CD8-positive, alpha-beta memory T cell (primary cell): ENCODE results near the gene TUBGCP3. TPM values are rescaled to one million over a fixed set of nuclear protein-coding genes. Genes with fewer than 3 reads are reported as not detected.

Experiments used
- CTCF ChIA-PET: fragments of 350-600 bp; sonication (Branson Sonifier 250); formaldehyde crosslinking; loops from one replicate; lab custom pipeline; 2021; ENCODE audit warnings: antibody characterized with exemption; lab: Charles Lee
- POLR2A ChIA-PET: fragments of 350-600 bp; sonication (Branson Sonifier 250); formaldehyde crosslinking; loops from one replicate; lab custom pipeline; 2021; ENCODE audit warnings: antibody characterized with exemption; lab: Charles Lee
- DNase-seq, 5 donors: peaks; one replicate each; pipeline versions ENCODE4 v3.0.0 to v3.0.0-alpha.2; 2020 to 2022; ENCODE audit warnings: mixed read lengths in 1 of 5
- H3K27ac ChIP-seq: one replicate; pipeline ENCODE4 v1.7.0; 2013; ENCODE audit warnings: low read depth, mild to moderate bottlenecking, low read length, moderate library complexity
- H3K27me3 ChIP-seq: 2 replicates; pipeline ENCODE4 v1.7.0; 2013; ENCODE audit warnings: low read length, mild to moderate bottlenecking; ENCODE audit not compliant: insufficient read depth, poor library complexity, severe bottlenecking
- H3K36me3 ChIP-seq: 2 replicates; pipeline ENCODE4 v1.7.0; 2013; ENCODE audit warnings: mild to moderate bottlenecking, low read length, moderate library complexity; ENCODE audit not compliant: insufficient read depth
- H3K4me1 ChIP-seq: 2 replicates; pipeline ENCODE4 v1.7.0; 2013; ENCODE audit warnings: mild to moderate bottlenecking, low read length, moderate library complexity; ENCODE audit not compliant: insufficient read depth
- H3K4me3 ChIP-seq: 2 replicates; pipeline ENCODE4 v1.7.0; 2013; ENCODE audit warnings: mild to moderate bottlenecking, low read length
- H3K9me3 ChIP-seq: 2 replicates; pipeline ENCODE4 v1.7.0; 2013; ENCODE audit warnings: mild to moderate bottlenecking, low read length
- H3K27ac Mint-ChIP-seq, 8 donors: one replicate each; pipeline ENCODE4 v1.8.0; 2020 to 2021; ENCODE audit warnings: mixed read lengths in 8 of 8, mild to moderate bottlenecking in 6 of 8, inconsistent platforms in 3 of 8, moderate library complexity in 3 of 8
- H3K27me3 Mint-ChIP-seq, 2 donors: one replicate each; pipeline ENCODE4 v1.8.0; 2020 to 2021; ENCODE audit warnings: mixed read lengths in 2 of 2, mild to moderate bottlenecking in 1 of 2, moderate library complexity in 1 of 2
- H3K36me3 Mint-ChIP-seq, 3 donors: one replicate each; pipeline ENCODE4 v1.8.0; 2020 to 2021; ENCODE audit warnings: mixed read lengths in 3 of 3, inconsistent platforms in 1 of 3, mild to moderate bottlenecking in 1 of 3
- H3K4me1 Mint-ChIP-seq, 3 donors: one replicate each; pipeline ENCODE4 v1.8.0; 2020 to 2021; ENCODE audit warnings: mixed read lengths in 3 of 3, inconsistent platforms in 1 of 3, mild to moderate bottlenecking in 1 of 3
- H3K4me3 Mint-ChIP-seq, 7 donors: one replicate each; pipeline ENCODE4 v1.8.0; 2020 to 2021; ENCODE audit warnings: mixed read lengths in 7 of 7, mild to moderate bottlenecking in 6 of 7, moderate library complexity in 4 of 7, inconsistent platforms in 2 of 7
- H3K9me3 Mint-ChIP-seq, 5 donors: one replicate each; pipeline ENCODE4 v1.8.0; 2020 to 2022; ENCODE audit warnings: mixed read lengths in 5 of 5, mild to moderate bottlenecking in 3 of 5, moderate library complexity in 2 of 5, inconsistent platforms in 1 of 5
- polyA plus RNA-seq: library from polyadenylated mRNA; unstranded; fragments of 300-500 nt; fragmentation: Illumina TruSeq; gene quantifications from one replicate; pipeline ENCODE4 v1.2.3, GENCODE V29; 2021
- total RNA-seq, 2 experiments: library from RNA; stranded (reverse); gene quantifications; one replicate each; pipeline ENCODE4 v1.2.3, GENCODE V29; 2021

TUBGCP3 gene
- total and polyA plus RNA-seq, 3 experiments from 2014 or later = 16.8 to 47.0 (median 45.8) TPM

DNA sequence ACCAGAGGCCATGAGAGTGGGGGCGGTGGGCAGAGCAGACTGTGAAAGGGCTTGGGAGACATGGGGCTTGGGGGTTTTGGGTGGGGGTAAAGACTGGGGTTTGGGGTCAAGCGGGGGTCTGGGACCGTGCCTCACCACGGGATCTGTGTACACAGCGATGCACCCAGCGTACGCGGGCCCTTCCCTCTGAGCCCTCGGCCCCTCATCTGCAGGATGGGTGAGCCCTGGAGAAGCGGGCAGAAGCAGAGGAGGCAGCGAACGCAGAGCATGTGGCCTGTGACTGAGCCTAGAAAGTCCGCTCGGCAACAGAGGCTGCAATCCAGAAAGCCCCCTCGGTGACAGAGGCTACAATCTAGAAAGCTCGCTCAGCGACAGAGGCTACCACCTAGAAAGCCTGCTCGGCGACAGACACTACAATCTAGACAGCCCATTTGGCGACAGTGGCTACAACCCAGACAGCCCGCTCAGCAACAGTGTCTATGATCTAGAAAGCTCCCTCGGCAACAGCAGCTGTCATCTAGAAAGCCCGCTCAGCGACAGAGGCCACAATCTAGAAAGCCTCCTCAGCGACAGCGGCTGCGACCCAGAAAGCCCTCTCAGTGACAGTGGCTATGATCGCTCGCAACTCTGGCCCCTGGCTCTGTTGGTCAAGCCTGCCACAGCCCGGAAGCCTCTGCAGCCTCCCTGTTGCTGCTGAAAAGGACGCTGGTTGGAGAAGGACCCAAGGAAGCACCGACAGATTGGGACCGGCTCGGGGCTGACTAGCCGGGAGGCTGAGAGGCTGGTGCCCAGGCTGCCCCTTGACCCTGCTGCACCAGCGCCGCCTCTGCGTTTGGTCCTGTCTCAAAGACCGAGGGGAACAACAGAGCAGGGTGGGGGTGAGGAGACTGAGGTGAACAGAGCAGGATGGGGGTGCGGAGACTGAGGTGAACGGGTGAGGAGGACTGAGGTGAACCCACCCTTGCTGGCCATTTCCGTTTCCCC, 143.2 kb downstream of the TUBGCP3 start:
- Histone ChIP-seq H3K27ac (no peak overlapping the region), H3K4me3 (no peak overlapping the region), H3K27me3 (no peaks in the 10 kb centered on the region), H3K36me3 (no peaks in the 10 kb centered on the region), H3K9me3 (no peaks in the 10 kb centered on the region), H3K4me1 (no peaks in the 10 kb centered on the region)
- no peak overlapping the region for H3K4me3 Mint-ChIP-seq
- DNase-seq = no peak
- peaks cover 1 to 4% (median 3%) of the 10 kb centered on the region in 3 donors for H3K4me1 Mint-ChIP-seq
- CTCF ChIA-PET = no interaction called here
- peaks cover 0 to 4% (median 0%) of the 10 kb centered on the region in 5 donors for H3K9me3 Mint-ChIP-seq
- POLR2A ChIA-PET = no interaction called here
- no peak overlapping the region for H3K27ac Mint-ChIP-seq
- peaks cover 3 to 41% of the 10 kb centered on the region in 2 donors for H3K27me3 Mint-ChIP-seq
- peaks cover 0 to 3% (median 0%) of the 10 kb centered on the region in 3 donors for H3K36me3 Mint-ChIP-seq

DNA sequence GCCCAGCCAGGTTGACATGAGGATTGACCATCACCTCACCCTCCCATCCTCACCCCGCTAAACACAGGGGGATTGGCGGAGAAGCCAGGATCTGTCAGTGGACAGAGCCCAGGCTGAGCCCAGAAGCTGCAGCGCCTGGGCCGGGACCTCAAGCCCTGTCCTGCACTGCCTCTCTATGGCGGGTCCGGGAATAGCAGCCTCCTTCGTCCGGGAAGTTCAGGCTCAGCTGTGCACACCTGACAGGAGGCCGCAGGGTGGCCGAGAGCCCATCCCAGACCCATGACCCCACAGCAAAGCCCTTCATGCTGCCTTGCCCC, 144.0 kb downstream of the TUBGCP3 start:
- H3K27ac Mint-ChIP-seq = no peak overlapping the region
- POLR2A ChIA-PET = no interaction called here

DNA sequence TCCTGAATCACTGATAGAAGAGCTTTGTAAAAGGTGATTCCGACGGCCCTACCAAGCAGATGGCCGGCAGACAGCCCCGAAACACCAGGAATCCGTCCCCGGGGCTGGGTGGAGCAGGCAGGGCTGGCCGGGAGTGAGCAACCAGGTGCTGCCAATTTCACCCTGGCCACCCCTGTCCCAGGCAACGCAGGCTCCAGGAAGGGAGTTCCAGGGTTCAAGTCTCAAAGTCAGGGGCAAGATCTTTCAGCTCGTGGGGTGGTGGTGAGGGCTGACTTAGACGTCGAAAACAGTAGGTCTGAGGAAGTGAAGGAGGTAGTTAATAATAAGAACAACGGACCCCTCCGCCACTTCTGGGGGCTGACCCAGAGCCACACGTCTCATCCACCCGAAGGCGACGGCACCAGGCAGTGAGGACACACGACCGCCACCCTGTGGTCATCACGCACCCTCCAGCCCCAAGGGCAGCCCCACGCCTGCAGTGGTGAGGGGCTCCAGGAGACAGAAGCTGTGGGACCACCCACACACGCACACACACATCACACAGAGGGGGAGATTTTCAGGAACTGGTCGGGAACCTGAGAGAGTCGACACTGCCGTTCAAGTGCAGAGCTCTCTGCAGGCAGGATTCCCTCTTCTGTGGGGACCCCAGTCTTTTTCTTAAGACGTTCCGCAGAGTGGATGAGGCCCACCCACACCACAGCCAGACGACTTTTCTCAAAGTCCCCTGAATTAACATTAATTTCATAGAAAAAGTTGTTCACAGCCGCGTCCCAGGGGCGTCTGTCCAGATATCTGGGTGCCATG, 144.6 kb downstream of the TUBGCP3 start:
- H3K27me3 Mint-ChIP-seq = peaks cover 2 to 46% of the 10 kb centered on the region in 2 donors
- no peak overlapping the region for H3K27ac ChIP-seq
- no peak overlapping the region for H3K27ac Mint-ChIP-seq
- no peak for DNase-seq
- no peaks in the 10 kb centered on the region for H3K4me1 ChIP-seq
- H3K9me3 Mint-ChIP-seq = peaks cover 0 to 8% (median under 1%) of the 10 kb centered on the region in 5 donors
- no peaks in the 10 kb centered on the region for H3K9me3 ChIP-seq
- H3K4me3 Mint-ChIP-seq = peak overlapping the region in 1 of 7 donors; percentile 36
- POLR2A ChIA-PET = no interaction called here
- H3K36me3 Mint-ChIP-seq = peaks cover 0 to 3% (median 0%) of the 10 kb centered on the region in 3 donors
- CTCF ChIA-PET = interaction anchor here (1.2 kb wide), 1 partner anchor 162 kb away, joined by 3 read pairs; no protein-coding TSS in a partner anchor
- H3K36me3 ChIP-seq = no peaks in the 10 kb centered on the region
- peaks cover 1 to 4% (median 3%) of the 10 kb centered on the region in 3 donors for H3K4me1 Mint-ChIP-seq
- no peaks in the 10 kb centered on the region for H3K27me3 ChIP-seq
- H3K4me3 ChIP-seq = no peak overlapping the region

More for the DNA sequence above, 144.0 kb downstream of the TUBGCP3 start:
- no peak overlapping the region for H3K4me3 Mint-ChIP-seq
- DNase-seq = no peak
- H3K4me1 Mint-ChIP-seq = peaks cover 1 to 4% (median 3%) of the 10 kb centered on the region in 3 donors
- CTCF ChIA-PET = interaction anchor here (1.2 kb wide), 1 partner anchor 162 kb away, joined by 3 read pairs; no protein-coding TSS in a partner anchor
- H3K36me3 ChIP-seq = no peaks in the 10 kb centered on the region
- H3K4me3 ChIP-seq = no peak overlapping the region
- no peaks in the 10 kb centered on the region for H3K27me3 ChIP-seq
- no peaks in the 10 kb centered on the region for H3K4me1 ChIP-seq
- H3K9me3 Mint-ChIP-seq = peaks cover 0 to 8% (median 0%) of the 10 kb centered on the region in 5 donors
- H3K27me3 Mint-ChIP-seq = peaks cover 3 to 48% of the 10 kb centered on the region in 2 donors
- H3K27ac ChIP-seq = no peak overlapping the region
- H3K36me3 Mint-ChIP-seq = peaks cover 0 to 3% (median 0%) of the 10 kb centered on the region in 3 donors
- H3K9me3 ChIP-seq = no peaks in the 10 kb centered on the region

DNA sequence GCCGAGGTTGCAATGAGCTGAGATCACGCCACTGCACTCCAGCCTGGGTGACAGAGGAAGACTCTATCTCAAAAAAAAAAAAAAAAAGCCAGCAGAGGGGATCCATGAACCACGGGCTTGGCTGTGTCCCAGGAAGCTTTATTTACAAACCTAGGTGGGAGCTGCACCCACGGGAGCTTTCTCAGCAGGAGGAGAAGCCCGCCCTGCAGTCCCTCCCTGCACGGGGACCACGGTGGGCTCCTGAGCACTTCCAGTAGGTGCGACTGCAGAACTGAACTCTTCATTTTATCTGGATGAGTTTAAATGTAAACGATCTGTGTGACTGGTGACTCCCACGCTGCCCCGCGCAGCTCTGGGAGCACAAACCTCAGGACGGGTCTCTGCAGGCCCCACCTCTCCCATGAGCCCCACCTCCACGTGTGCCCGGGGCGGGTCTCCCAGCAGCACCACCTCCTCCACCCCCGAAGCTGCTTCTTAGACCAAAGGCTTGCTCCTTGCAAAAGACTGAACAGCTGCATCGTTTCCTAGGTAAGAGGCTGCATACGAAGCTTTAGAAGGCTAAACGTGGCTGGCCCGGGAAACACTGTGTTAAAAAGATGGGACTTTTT, 145.4 kb downstream of the TUBGCP3 start:
- CTCF ChIA-PET = interaction anchor here (1.2 kb wide), 1 partner anchor 163 kb away, joined by 3 read pairs; no protein-coding TSS in a partner anchor
- no peak overlapping the region for H3K4me3 Mint-ChIP-seq
- POLR2A ChIA-PET = no interaction called here
- no peak for DNase-seq
- Histone ChIP-seq H3K36me3 (no peaks in the 10 kb centered on the region), H3K27me3 (no peaks in the 10 kb centered on the region), H3K27ac (no peak overlapping the region), H3K4me3 (no peak overlapping the region), H3K9me3 (no peaks in the 10 kb centered on the region), H3K4me1 (no peaks in the 10 kb centered on the region)
- H3K36me3 Mint-ChIP-seq = peaks cover 0 to 3% (median 1%) of the 10 kb centered on the region in 3 donors
- H3K27ac Mint-ChIP-seq = no peak overlapping the region
- peaks cover 2 to 8% (median 4%) of the 10 kb centered on the region in 5 donors for H3K9me3 Mint-ChIP-seq
- peaks cover 2 to 47% of the 10 kb centered on the region in 2 donors for H3K27me3 Mint-ChIP-seq
- H3K4me1 Mint-ChIP-seq = peaks cover 1 to 4% (median 3%) of the 10 kb centered on the region in 3 donors

DNA sequence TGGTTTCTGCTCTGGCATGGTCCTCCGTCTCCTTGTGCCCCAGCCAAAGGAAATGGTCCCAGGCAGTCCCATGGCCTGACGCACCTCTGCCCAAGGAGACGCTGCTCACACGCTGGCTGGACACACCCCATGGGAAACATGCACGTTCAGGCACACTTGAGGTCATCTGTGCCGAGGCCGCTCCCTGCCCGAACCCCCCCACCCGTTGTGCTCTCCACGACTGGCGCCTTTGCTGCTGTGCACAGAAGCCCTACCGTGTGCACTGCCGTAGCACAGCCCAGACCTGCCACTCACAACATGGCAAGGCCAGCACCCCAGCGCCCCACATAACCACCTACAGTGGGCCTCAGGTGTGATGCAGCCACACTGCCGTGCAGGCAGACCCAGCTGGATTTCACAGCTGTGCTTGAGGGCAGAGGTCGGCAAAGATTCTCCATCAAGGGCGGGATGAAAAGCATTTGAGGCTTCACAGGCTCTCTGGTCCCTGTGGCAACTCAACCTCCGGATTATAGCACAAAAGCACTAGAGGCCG, 146.1 kb downstream of the TUBGCP3 start:
- Histone ChIP-seq H3K4me1 (no peaks in the 10 kb centered on the region), H3K4me3 (no peak overlapping the region), H3K9me3 (no peaks in the 10 kb centered on the region), H3K36me3 (no peaks in the 10 kb centered on the region), H3K27me3 (no peaks in the 10 kb centered on the region), H3K27ac (no peak overlapping the region)
- no peak for DNase-seq
- ChIA-PET CTCF (no interaction called here), POLR2A (no interaction called here)
- no peak overlapping the region for H3K4me3 Mint-ChIP-seq
- peaks cover 0 to 3% (median 1%) of the 10 kb centered on the region in 3 donors for H3K36me3 Mint-ChIP-seq
- H3K4me1 Mint-ChIP-seq = peaks cover 1 to 4% (median 3%) of the 10 kb centered on the region in 3 donors
- H3K27me3 Mint-ChIP-seq = peaks cover 2 to 42% of the 10 kb centered on the region in 2 donors
- no peak overlapping the region for H3K27ac Mint-ChIP-seq
- H3K9me3 Mint-ChIP-seq = peaks cover 2 to 8% (median 4%) of the 10 kb centered on the region in 5 donors

DNA sequence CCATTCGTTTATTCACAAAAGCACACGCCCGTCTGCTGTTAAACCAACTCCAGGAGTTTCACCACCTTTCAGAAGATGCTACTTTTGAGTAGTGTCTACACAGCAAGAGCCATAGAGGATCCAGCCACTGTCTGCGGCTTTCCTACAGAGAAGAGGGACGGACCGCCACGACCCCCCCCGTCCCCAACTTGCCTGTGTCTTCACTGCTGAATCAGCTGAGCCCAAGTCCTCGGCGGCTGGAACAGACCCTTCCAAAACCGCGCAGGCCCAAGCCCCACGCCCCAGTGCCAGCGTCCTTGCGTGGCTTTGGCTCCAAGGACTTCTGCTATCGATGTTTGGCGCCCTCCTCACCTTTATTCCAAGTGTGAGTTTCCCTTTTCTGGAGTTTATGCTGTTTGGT, 146.7 kb downstream of the TUBGCP3 start:
- Histone ChIP-seq H3K9me3 (no peaks in the 10 kb centered on the region), H3K4me3 (no peak overlapping the region), H3K27me3 (no peaks in the 10 kb centered on the region), H3K4me1 (no peaks in the 10 kb centered on the region), H3K36me3 (no peaks in the 10 kb centered on the region), H3K27ac (no peak overlapping the region)
- no peak overlapping the region for H3K27ac Mint-ChIP-seq
- H3K4me1 Mint-ChIP-seq = peaks cover 1 to 4% (median 3%) of the 10 kb centered on the region in 3 donors
- no peak overlapping the region for H3K4me3 Mint-ChIP-seq
- peaks cover 0 to 3% (median 1%) of the 10 kb centered on the region in 3 donors for H3K36me3 Mint-ChIP-seq
- ChIA-PET CTCF (no interaction called here), POLR2A (no interaction called here)
- DNase-seq = no peak
- H3K9me3 Mint-ChIP-seq = peaks cover 2 to 8% (median 4%) of the 10 kb centered on the region in 5 donors
- peaks cover 3 to 42% of the 10 kb centered on the region in 2 donors for H3K27me3 Mint-ChIP-seq

DNA sequence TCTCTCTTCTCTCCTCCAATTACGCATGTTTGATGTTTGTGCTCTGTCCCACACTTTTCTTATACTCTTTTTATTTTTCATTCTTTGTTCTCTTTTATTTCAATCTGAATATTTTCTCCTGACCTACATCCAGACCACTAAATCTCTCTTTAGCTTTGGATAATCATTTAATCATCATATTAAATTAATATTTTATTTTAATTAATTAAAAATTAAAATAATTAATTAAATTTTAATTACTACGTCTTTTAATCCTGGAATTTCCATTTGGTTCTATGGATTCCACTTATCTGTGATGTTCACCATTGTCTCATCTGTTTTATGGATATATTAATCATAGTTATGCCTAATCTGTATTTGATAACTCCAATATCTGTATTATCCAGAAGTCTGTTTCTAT, 149.4 kb downstream of the TUBGCP3 start:
- Histone ChIP-seq H3K4me1 (no peaks in the 10 kb centered on the region), H3K27me3 (no peaks in the 10 kb centered on the region), H3K4me3 (no peak overlapping the region), H3K9me3 (no peaks in the 10 kb centered on the region), H3K36me3 (no peaks in the 10 kb centered on the region), H3K27ac (no peak overlapping the region)
- peaks cover 0 to 4% (median 2%) of the 10 kb centered on the region in 3 donors for H3K4me1 Mint-ChIP-seq
- H3K27me3 Mint-ChIP-seq = peaks cover 1 to 37% of the 10 kb centered on the region in 2 donors
- POLR2A ChIA-PET = no interaction called here
- H3K36me3 Mint-ChIP-seq = peaks cover 0 to 3% (median 1%) of the 10 kb centered on the region in 3 donors
- CTCF ChIA-PET = no interaction called here
- H3K4me3 Mint-ChIP-seq = no peak overlapping the region
- no peak overlapping the region for H3K27ac Mint-ChIP-seq
- peaks cover 2 to 8% (median 4%) of the 10 kb centered on the region in 5 donors for H3K9me3 Mint-ChIP-seq
- no peak for DNase-seq
